Measurements from ENCODE around the gene THTPA. TPM values are rescaled to one million over a fixed set of nuclear protein-coding genes. Genes with fewer than 3 reads are reported as not detected.

The THTPA gene
- total and polyA plus RNA-seq, 2 of the 13 experiments (the other 11 are each of a cell fraction or from before 2014, with no cell fraction given) = 7.4 to 8.7 TPM

DNA sequence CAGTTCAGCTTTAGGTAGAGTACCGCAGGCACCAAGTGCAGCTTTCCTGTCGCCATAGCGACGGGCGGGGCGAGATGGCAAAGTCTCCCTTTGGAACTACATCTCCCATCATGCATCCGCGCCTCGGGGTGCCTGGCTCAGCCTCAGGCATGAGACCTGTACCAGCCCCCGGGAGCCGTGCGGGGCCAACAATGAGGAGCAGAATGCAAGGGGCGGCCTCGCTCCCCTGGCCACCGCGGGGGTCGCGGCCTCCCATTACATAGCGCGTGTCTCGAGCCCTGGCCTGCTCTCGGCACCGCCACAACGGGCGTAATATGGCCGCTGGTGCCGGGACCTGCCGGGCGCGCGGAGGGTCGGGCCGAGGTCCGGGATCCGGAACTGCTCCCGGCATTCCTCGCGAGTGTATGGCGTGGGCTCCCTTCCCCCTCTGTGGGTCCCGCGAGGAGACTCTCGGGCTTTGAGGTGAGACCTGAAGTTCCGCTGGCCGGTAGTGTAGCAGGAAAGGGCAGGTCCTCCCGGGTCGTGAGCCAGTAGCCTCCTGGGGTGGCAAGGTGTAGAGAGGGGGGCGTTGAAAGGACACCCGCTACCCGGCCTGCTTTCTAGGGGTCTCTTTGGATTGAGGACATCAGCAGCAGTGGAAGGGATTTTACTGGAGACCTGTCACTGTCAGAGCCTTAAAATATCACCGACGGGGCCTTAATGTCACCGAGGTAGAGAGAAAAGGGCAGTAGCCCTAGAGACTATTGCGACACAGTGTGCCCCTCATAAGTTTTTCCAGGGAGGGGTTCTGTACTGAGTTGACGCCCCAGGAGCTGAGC, at the start of gene THTPA (continued):
- TF ChIP-seq TGIF2 (CRISPR knock-in tag; IDR thresholded peaks at IDR 0.05) (peak; percentile 38; the same call in 1 of the 2 replicates), ZNF224 (CRISPR knock-in tag; IDR thresholded peaks at IDR 0.05) (peak; percentile 100), ZNF577 (CRISPR knock-in tag; IDR thresholded peaks at IDR 0.05; ENCODE audit: borderline replicate concordance, low read depth) (0 out of 2 replicates have a peak, but pooled peaks have one; percentile 26), SP5 (CRISPR knock-in tag; IDR thresholded peaks at IDR 0.05; ENCODE audit: borderline replicate concordance, low read depth) (no peak; the same call in 1 of the 2 replicates), ZNF121 (CRISPR knock-in tag; IDR thresholded peaks at IDR 0.05) (peak; percentile 93), MNT (IDR thresholded peaks at IDR 0.05) (peak; percentile 26; the same call in 1 of the 2 replicates), RAD51 (IDR thresholded peaks at IDR 0.05; ENCODE audit: borderline replicate concordance) (no peak), ZSCAN20 (CRISPR knock-in tag; IDR thresholded peaks at IDR 0.05; ENCODE audit: borderline replicate concordance) (peak; percentile 96), ZNF24 (IDR thresholded peaks at IDR 0.05) (peak; percentile 73; the same call in 1 of the 2 replicates), NFE2 (CRISPR knock-in tag; IDR thresholded peaks at IDR 0.05) (no peak), HNRNPLL (IDR thresholded peaks at IDR 0.05; ENCODE audit: low read depth, low read length, poor library complexity, severe bottlenecking) (peak; percentile 91), ZNF431 (CRISPR knock-in tag; IDR thresholded peaks at IDR 0.05; ENCODE audit: borderline replicate concordance, low read depth) (peak; percentile 98), JDP2 (CRISPR knock-in tag; IDR thresholded peaks at IDR 0.05; ENCODE audit: borderline replicate concordance) (no peak; the same call in 1 of the 2 replicates), ZIK1 (CRISPR knock-in tag; IDR thresholded peaks at IDR 0.05; ENCODE audit: borderline replicate concordance, low read depth) (peak; percentile 95; the same call in 1 of the 2 replicates), ZNF230 (CRISPR knock-in tag; IDR thresholded peaks at IDR 0.05) (peak; percentile 99), ZNF644 (CRISPR knock-in tag; IDR thresholded peaks at IDR 0.05; ENCODE audit: low read depth) (0 out of 2 replicates have a peak, but pooled peaks have one; percentile 43), BRCA1 (CRISPR knock-in tag; IDR thresholded peaks at IDR 0.05) (peak; percentile 98), MTA1 (CRISPR knock-in tag; IDR thresholded peaks at IDR 0.05; ENCODE audit: borderline replicate concordance) (peak; percentile 98), CCDC6 (CRISPR knock-in tag; IDR thresholded peaks at IDR 0.05) (no peak), ETS1 (CRISPR knock-in tag; IDR thresholded peaks at IDR 0.05) (peak; percentile 98; the same call in 1 of the 2 replicates), ZNF530 (CRISPR knock-in tag; IDR thresholded peaks at IDR 0.05; ENCODE audit: low read depth) (no peak), HNRNPH1 (optimal IDR thresholded peaks at IDR 0.05; ENCODE audit: low read depth, low read length) (no peak), SRSF9 (IDR thresholded peaks at IDR 0.05; ENCODE audit: borderline replicate concordance, insufficient read depth, low read depth, low read length, poor library complexity, severe bottlenecking) (no peak), ZNF34 (CRISPR knock-in tag; IDR thresholded peaks at IDR 0.05; ENCODE audit: borderline replicate concordance) (peak; percentile 99)
- TF ChIP-seq, protein P1, sequence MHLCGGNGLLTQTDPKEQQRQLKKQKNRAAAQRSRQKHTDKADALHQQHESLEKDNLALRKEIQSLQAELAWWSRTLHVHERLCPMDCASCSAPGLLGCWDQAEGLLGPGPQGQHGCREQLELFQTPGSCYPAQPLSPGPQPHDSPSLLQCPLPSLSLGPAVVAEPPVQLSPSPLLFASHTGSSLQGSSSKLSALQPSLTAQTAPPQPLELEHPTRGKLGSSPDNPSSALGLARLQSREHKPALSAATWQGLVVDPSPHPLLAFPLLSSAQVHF (CRISPR knock-in tag; IDR thresholded peaks at IDR 0.05) = peak; percentile 90
- TF ChIP-seq, protein P2, sequence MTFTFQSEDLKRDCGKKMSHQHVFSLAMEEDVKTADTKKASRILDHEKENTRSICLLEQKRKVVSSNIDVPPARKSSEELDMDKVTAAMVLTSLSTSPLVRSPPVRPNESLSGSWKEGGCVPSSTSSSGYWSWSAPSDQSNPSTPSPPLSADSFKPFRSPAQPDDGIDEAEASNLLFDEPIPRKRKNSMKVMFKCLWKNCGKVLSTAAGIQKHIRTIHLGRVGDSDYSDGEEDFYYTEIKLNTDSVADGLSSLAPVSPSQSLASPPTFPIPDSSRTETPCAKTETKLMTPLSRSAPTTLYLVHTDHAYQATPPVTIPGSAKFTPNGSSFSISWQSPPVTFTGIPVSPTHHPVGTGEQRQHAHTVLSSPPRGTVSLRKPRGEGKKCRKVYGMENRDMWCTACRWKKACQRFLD (CRISPR knock-in tag; IDR thresholded peaks at IDR 0.05; ENCODE audit: borderline replicate concordance) = peak; percentile 99

All from HepG2 (cell line).